ENCODE results near the gene ACSS1.

- no peak for TF ChIP-seq RAD21 (conservative IDR thresholded peaks at IDR 0.05 in 1 of 2, IDR thresholded peaks at IDR 0.05 in 1 of 2)
- TF ChIP-seq ESRRA (IDR thresholded peaks at IDR 0.05; ENCODE audit: borderline replicate concordance, low read length): no peak
- TF ChIP-seq CTCF (IDR thresholded peaks at IDR 0.05): no peak
- TF ChIP-seq MAX (IDR thresholded peaks at IDR 0.05): no peak
- TF ChIP-seq POLR2A (IDR thresholded peaks at IDR 0.05; ENCODE audit: low read length): no peak
- no peak for TF ChIP-seq REST (IDR thresholded peaks at IDR 0.05)
- no peak for TF ChIP-seq SMC3 (IDR thresholded peaks at IDR 0.05)
These were observed 54.9 kb downstream of the ACSS1 start for GRCh38 chr20:25003002-25003401.

Data from A549 (cell line).